Sigmoid colon (tissue), 4 donors: ENCODE results near the gene SPRY4.

Experiments used
- POLR2AphosphoS5 ChIP-seq, 4 donors: sonication (generic); formaldehyde crosslinking; IDR thresholded peaks; one replicate each; pipeline ENCODE4 v1.6.1; 2017; ENCODE audit warnings: antibody characterized with exemption in 4 of 4
- TF ChIP-seq, protein P1 (sequence below), 4 experiments: fragments of 450-650 bp in 3 of 4; fragments of 200-600 bp in 1 of 4; IDR thresholded peaks; one replicate each; pipeline ENCODE4 v1.5.1; 2016 to 2019; ENCODE audit warnings: antibody characterized with exemption in 4 of 4, mild to moderate bottlenecking in 3 of 4, moderate library complexity in 2 of 4

DNA sequence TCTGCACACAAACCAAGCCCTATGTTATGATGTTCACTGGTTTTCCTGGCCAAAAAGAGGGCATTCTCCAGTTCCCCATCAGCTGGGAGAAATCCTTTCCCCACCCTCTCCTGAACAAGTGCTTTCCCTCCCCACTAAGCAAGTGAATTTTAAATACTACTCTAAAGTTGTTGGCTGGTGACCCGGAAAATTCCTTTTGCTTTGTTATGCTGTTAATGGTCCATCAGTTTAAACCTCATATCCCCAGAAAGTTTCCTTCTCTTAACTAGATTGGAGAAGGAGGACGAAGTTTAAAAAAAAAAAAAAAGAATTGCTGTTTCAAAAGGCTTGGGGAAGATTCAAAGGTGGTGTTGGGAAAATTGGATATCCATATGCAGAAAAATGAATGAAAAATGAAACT is 21.9 kb upstream of the SPRY4 start:
- TF ChIP-seq, protein P1, sequence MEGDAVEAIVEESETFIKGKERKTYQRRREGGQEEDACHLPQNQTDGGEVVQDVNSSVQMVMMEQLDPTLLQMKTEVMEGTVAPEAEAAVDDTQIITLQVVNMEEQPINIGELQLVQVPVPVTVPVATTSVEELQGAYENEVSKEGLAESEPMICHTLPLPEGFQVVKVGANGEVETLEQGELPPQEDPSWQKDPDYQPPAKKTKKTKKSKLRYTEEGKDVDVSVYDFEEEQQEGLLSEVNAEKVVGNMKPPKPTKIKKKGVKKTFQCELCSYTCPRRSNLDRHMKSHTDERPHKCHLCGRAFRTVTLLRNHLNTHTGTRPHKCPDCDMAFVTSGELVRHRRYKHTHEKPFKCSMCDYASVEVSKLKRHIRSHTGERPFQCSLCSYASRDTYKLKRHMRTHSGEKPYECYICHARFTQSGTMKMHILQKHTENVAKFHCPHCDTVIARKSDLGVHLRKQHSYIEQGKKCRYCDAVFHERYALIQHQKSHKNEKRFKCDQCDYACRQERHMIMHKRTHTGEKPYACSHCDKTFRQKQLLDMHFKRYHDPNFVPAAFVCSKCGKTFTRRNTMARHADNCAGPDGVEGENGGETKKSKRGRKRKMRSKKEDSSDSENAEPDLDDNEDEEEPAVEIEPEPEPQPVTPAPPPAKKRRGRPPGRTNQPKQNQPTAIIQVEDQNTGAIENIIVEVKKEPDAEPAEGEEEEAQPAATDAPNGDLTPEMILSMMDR (IDR thresholded peaks at IDR 0.05) = no peak
- no peak for TF ChIP-seq POLR2AphosphoS5 (IDR thresholded peaks at IDR 0.05)
